Astrocyte (in vitro differentiated cells and primary cell): ENCODE results near the gene IFT74. TPM values are rescaled to one million over a fixed set of nuclear protein-coding genes. Genes with fewer than 3 reads are reported as not detected.

ENCODE experiments used
- DNase-seq: peaks from one replicate; pipeline ENCODE4 v3.0.0-alpha.2; 2010; ENCODE audit warnings: low read depth
- FAIRE-seq: peaks from 2 replicates; lab custom pipeline; 2011; peaks lifted over from hg19 to GRCh38; lab: Jason Lieb, UNC
- H2AFZ ChIP-seq: 2 replicates; pipeline ENCODE4 v1.6.0; 2012; ENCODE audit warnings: low read depth, low read length, inconsistent platforms
- H3K27ac ChIP-seq: 2 replicates; pipeline ENCODE4 v1.5.1; 2011; ENCODE audit warnings: low read depth, low read length, inconsistent platforms
- H3K27me3 ChIP-seq: 2 replicates; pipeline ENCODE4 v1.6.0; 2011; ENCODE audit warnings: low read length, inconsistent platforms; ENCODE audit not compliant: insufficient read depth
- H3K36me3 ChIP-seq: 2 replicates; pipeline ENCODE4 v1.5.1; 2011; ENCODE audit warnings: low read length, inconsistent platforms; ENCODE audit not compliant: insufficient read depth
- H3K4me1 ChIP-seq: 2 replicates; pipeline ENCODE4 v1.5.1; 2011; ENCODE audit warnings: low read length, inconsistent platforms; ENCODE audit not compliant: insufficient read depth
- H3K4me2 ChIP-seq: 2 replicates; pipeline ENCODE4 v1.6.0; 2012; ENCODE audit warnings: low read length, inconsistent platforms
- H3K4me3 ChIP-seq: 2 replicates; pipeline ENCODE4 v1.5.1; 2011; ENCODE audit warnings: low read depth, mild to moderate bottlenecking, low read length, inconsistent platforms; ENCODE audit not compliant: insufficient read depth
- H3K79me2 ChIP-seq: 2 replicates; pipeline ENCODE4 v1.6.0; 2012; ENCODE audit warnings: mild to moderate bottlenecking, low read length, inconsistent platforms; ENCODE audit not compliant: insufficient read depth
- H3K9ac ChIP-seq: 2 replicates; pipeline ENCODE4 v1.6.0; 2012; ENCODE audit warnings: mild to moderate bottlenecking, low read length, inconsistent platforms
- H3K9me3 ChIP-seq: 2 replicates; pipeline ENCODE4 v1.5.1; 2012; ENCODE audit warnings: low read depth, mild to moderate bottlenecking, low read length, inconsistent platforms; ENCODE audit not compliant: insufficient read depth
- H4K20me1 ChIP-seq: 2 replicates; pipeline ENCODE4 v1.6.0; 2012; ENCODE audit warnings: low read length, inconsistent platforms; ENCODE audit not compliant: insufficient read depth
- H3K27ac Mint-ChIP-seq: one replicate; pipeline ENCODE4 v1.8.0; 2021; ENCODE audit warnings: mild to moderate bottlenecking, mixed read lengths; ENCODE audit not compliant: unreplicated experiment
- H3K27me3 Mint-ChIP-seq: one replicate; pipeline ENCODE4 v1.8.0; 2021; ENCODE audit warnings: low read depth, mixed read lengths; ENCODE audit not compliant: unreplicated experiment
- H3K36me3 Mint-ChIP-seq: one replicate; pipeline ENCODE4 v1.8.0; 2021; ENCODE audit warnings: low read depth, mixed read lengths; ENCODE audit not compliant: unreplicated experiment
- H3K4me1 Mint-ChIP-seq: one replicate; pipeline ENCODE4 v1.8.0; 2021; ENCODE audit warnings: low read depth, mixed read lengths; ENCODE audit not compliant: unreplicated experiment
- H3K4me3 Mint-ChIP-seq: one replicate; pipeline ENCODE4 v1.8.0; 2021; ENCODE audit warnings: mild to moderate bottlenecking, moderate library complexity, mixed read lengths; ENCODE audit not compliant: unreplicated experiment
- H3K9me3 Mint-ChIP-seq: one replicate; pipeline ENCODE4 v1.8.0; 2021; ENCODE audit warnings: mild to moderate bottlenecking, mixed read lengths; ENCODE audit not compliant: unreplicated experiment
- CTCF ChIP-seq: IDR thresholded peaks from 2 replicates; pipeline ENCODE4 v1.5.1; 2011; ENCODE audit warnings: low read depth, mild to moderate bottlenecking, inconsistent platforms, low read length, moderate library complexity; ENCODE audit not compliant: insufficient read depth
- EZH2 ChIP-seq: IDR thresholded peaks from 2 replicates; pipeline ENCODE4 v1.6.1; 2012; ENCODE audit warnings: mild to moderate bottlenecking, low read length, inconsistent platforms; ENCODE audit not compliant: insufficient read depth
- total RNA-seq: library from RNA; stranded (reverse); gene quantifications from 2 replicates; pipeline ENCODE4 v1.2.1, GENCODE V29; 2021

IFT74 gene
- total RNA-seq, 1 donor from 2014 or later: 10.9 TPM

DNA sequence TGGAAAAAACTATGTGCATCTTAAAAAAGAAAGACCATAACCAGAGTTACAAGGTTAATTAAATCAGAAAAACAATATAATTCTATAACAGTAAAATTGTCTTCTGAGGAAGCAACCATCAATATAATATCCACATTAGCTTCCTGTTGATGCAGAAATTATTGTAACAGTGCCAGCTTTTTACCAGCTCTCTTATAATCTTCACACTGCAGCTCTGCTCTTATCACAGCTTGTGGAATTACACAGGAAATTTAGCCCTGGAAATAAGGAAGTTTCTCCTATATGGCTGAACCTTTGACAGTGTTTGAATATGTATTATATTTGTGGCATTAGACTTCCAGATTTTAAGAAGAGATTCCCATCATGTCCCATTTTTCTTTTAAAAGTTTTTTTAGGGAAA lies 103.7 kb downstream of the IFT74 start:
- DNase-seq: no peak
- Histone ChIP-seq H3K79me2 (no peaks in the 10 kb centered on the region), H3K27ac (no peak overlapping the region), H3K36me3 (peaks cover 3% of the 10 kb centered on the region), H2AFZ (no peak overlapping the region), H4K20me1 (no peaks in the 10 kb centered on the region), H3K9me3 (no peaks in the 10 kb centered on the region), H3K4me3 (no peak overlapping the region), H3K9ac (no peak overlapping the region), H3K4me1 (no peaks in the 10 kb centered on the region), H3K4me2 (no peak overlapping the region), H3K27me3 (no peaks in the 10 kb centered on the region)
- H3K36me3 Mint-ChIP-seq: no peaks in the 10 kb centered on the region
- FAIRE-seq: no peak
- no peak overlapping the region for H3K4me3 Mint-ChIP-seq
- TF ChIP-seq CTCF: no peak
- no peak for TF ChIP-seq EZH2
- H3K4me1 Mint-ChIP-seq: peaks cover 2% of the 10 kb centered on the region
- no peaks in the 10 kb centered on the region for H3K9me3 Mint-ChIP-seq
- H3K27ac Mint-ChIP-seq: no peak overlapping the region
- H3K27me3 Mint-ChIP-seq: no peaks in the 10 kb centered on the region

DNA sequence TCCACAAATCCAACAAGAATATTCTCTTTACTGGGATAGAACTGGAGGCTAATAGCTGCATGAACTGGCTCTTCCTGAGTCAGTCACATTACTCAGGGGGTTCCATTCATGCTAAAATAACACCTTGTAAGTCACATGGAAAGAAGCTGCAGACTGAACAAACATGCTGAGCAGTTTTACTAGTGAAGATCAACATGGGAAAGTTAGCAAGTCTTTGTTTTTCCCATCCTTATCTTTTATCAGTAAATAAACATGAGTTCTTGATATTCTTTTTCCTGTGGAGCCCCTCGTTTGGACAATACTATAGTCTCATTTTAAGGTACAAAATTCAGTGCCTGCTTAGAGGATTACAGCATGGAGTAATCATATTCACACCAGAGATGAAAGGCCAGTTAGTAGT lies 109.1 kb downstream of the IFT74 start:
- Histone ChIP-seq H3K27me3 (no peaks in the 10 kb centered on the region), H3K4me3 (no peak overlapping the region), H3K9ac (no peak overlapping the region), H3K9me3 (no peaks in the 10 kb centered on the region), H2AFZ (no peak overlapping the region), H3K27ac (no peak overlapping the region), H3K36me3 (no peaks in the 10 kb centered on the region), H3K4me2 (no peak overlapping the region), H3K4me1 (no peaks in the 10 kb centered on the region), H4K20me1 (no peaks in the 10 kb centered on the region), H3K79me2 (no peaks in the 10 kb centered on the region)
- H3K27ac Mint-ChIP-seq: no peak overlapping the region
- no peaks in the 10 kb centered on the region for H3K27me3 Mint-ChIP-seq
- H3K4me3 Mint-ChIP-seq: no peak overlapping the region
- FAIRE-seq: peak; percentile 23
- no peak for TF ChIP-seq CTCF
- TF ChIP-seq EZH2: no peak
- H3K9me3 Mint-ChIP-seq: no peaks in the 10 kb centered on the region
- no peak for DNase-seq
- no peaks in the 10 kb centered on the region for H3K36me3 Mint-ChIP-seq
- peaks cover 10% of the 10 kb centered on the region for H3K4me1 Mint-ChIP-seq

DNA sequence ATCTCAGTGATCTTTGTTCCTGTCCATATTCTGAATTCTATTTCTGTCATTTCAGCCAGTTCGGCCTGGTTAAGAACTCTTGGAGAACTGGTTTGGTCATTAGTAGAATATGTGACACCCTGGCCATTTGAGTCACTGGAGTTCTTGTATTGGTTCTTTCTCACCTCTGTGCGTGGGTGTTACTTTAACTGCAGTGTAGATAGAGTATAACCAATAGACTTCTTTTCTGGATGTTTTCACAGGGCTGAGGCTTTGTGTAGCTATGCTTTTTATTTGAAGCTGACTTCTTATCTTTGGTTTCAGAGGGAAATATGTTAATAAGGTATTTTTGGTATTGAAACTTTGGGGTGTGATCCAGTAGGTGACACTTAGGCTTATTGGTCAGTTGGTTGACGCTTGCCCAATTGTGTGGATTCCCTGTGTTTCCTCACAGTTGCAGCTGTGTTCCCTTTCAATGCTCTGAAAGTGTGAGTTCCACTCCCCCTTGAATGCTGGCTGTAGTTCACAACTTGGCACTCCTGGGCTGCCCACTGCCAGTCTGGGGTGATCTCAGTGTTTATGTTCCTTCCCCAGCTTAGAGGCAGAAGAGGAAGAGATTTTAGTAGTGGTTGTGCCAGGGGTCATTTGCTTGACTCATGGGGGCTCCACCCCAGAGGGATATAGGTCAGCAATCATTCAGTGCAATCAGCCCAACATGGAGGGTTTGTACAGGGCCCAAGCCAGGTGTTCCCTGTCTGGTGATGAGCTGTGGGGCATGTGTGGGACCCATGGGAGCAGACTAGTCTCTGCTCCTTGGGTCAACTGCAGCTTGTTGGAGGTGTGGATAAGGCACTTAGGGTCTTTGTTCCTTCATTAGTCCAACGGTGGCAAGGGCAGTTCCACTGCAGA lies 117.9 kb downstream of the IFT74 start:
- Histone ChIP-seq H3K79me2 (no peaks in the 10 kb centered on the region), H3K9ac (no peak overlapping the region), H3K4me1 (no peaks in the 10 kb centered on the region), H4K20me1 (no peaks in the 10 kb centered on the region), H3K27me3 (no peaks in the 10 kb centered on the region), H3K4me2 (no peak overlapping the region), H3K9me3 (no peaks in the 10 kb centered on the region), H2AFZ (no peak overlapping the region), H3K27ac (no peak overlapping the region), H3K4me3 (no peak overlapping the region), H3K36me3 (no peaks in the 10 kb centered on the region)
- no peaks in the 10 kb centered on the region for H3K27me3 Mint-ChIP-seq
- peaks cover 9% of the 10 kb centered on the region for H3K9me3 Mint-ChIP-seq
- H3K27ac Mint-ChIP-seq: no peak overlapping the region
- H3K4me1 Mint-ChIP-seq: peaks cover 7% of the 10 kb centered on the region
- FAIRE-seq (no peak), DNase-seq (no peak)
- peaks cover 17% of the 10 kb centered on the region for H3K36me3 Mint-ChIP-seq
- TF ChIP-seq EZH2: no peak
- no peak for TF ChIP-seq CTCF
- H3K4me3 Mint-ChIP-seq: no peak overlapping the region
